NCI-H1694 (cell line): ENCODE measurements around the gene PPP6R3.
"Not testable (repeated sequence)": the region's sequence is repeated elsewhere in the genome, so short reads cannot be mapped to it uniquely, and the experiment has no call there.

Experiments used
- DNase-seq: peaks from one replicate; lab custom pipeline; 2025; lab: John Stamatoyannopoulos, UW

The PPP6R3 gene

DNA sequence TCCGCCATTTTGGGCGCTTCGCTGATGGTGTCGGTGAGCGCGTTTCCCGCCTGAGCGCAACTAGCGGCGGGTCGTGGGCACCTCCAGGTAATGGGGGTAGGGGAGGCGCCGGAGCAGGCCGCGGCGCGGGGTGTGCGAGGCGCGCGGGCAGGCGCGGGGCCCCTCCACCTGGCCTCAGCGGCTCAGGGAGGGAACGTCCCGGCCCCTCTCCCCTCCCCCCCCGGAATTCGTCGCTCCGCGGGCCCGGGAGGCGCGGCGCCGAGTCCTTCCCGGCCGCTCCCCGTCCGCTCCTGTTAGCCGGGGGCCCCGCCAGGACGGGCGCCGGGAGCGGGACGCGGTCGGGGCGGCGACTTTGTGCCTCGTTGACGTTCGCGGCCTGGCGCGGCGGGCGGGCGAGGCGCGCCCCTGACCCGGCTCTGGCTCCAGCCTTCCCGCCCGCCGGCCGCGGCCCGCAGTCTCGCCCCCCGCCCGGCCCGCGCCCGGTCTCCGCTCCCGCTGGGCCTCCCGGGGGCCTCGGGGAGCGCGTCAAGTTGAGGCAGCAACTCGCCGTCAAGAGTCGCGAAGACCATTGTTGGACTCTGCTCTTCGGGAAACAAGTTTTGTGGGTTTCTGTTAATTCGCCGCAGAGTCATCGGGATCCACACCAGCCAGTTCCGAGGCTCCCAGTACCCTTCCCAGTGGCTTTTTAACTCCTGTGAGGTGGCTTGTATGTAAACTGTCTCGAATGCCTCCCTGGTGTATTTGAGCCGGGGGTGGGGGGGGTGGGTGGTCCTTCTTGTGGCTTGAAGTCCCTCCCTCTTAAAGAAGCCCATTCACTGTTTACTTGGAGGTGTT, at the start of gene PPP6R3:
TSS of gene PPP6R3 (plus strand) at position 12 of the 834 bp plus-strand sequence. CDS start 76,913 bp downstream, outside the sequence.
- no peak for DNase-seq

- DNase-seq = no peak
Observed at GRCh38 chr11:68411501-68411991, 49.0 kb upstream of the PPP6R3 start.

DNA sequence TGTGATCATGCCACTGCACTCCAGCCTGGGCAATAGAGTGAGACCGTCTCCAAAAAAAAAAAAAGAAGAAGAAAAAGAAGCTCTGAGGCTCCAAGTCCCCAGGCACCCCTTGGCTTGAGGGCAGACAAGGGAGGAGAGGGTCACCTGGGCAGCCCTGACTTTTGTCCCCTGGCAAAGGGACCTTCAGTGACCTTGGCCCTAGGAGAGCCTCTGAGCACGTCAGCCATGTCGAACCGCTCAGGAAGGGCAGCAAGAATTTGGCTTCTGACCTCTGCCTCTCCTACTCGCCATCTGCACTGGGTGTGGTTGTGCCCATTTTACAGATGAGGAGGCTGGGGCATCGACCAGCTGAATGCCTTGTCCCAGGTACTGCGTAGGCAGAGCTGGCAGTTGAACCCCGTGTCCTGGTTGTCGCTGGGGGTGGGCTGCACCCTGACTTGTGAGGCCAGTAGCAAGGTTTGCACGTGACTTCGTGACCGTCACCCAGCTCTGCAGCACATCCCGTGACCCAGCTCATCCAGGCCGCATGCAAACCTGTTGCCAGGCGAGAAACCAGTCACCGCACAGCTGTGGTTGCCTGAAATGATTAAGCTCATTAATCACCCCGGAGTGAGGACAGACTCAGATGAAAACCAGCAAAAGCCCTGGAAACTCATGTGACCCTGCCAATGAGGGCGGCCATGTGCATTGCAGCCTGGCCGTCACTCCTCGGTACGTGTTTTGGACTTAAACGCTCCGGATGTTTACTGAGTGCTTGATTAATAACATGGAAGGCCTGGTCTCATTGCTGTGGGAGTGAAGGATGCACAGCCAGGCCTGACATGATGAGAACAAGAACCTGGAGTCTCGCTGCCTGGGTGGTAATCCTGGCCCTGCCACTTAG, 47.7 kb upstream of the PPP6R3 start:
- DNase-seq = no peak

GRCh38 chr11:68413591-68413999, 47.0 kb upstream of the PPP6R3 start:
- no peak for DNase-seq

DNA sequence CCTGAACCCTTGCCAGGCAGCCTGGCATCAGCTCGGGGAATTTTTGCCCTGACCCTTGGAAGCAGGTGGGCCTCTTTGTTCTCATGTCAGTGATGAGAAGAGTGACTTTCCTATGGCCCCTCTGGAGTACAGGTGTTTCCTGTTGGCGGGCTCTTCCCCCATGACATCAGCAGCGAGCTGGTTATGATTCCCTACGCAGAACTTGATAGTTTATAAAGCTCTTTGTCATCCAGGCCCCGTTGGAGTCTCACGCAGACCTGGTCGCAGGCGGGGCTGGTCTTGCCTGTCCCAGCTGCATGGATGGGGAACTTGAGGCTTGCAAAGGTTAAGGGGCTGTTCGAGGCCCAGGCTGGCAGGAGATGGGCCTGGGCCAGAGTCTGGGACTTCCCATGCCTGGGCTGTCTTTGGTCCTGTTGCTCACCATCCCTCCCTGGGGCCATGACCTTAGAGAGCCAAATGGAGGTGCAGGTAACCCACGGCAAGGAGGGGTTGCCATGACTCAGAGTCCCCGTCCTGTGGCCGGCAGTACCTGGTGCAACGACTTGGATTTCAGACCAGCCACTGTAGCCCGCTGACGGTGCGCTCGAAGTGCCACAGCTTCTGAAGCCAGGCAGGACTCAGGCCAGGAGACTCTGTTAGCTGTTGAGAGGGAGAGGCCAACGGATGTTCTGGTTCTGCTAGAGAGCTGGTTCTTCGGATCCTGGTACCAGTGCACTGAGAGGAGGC, 45.9 kb upstream of the PPP6R3 start:
- DNase-seq = no peak

GRCh38 chr11:68416070-68416578, 44.4 kb upstream of the PPP6R3 start:
- DNase-seq = no peak

DNA sequence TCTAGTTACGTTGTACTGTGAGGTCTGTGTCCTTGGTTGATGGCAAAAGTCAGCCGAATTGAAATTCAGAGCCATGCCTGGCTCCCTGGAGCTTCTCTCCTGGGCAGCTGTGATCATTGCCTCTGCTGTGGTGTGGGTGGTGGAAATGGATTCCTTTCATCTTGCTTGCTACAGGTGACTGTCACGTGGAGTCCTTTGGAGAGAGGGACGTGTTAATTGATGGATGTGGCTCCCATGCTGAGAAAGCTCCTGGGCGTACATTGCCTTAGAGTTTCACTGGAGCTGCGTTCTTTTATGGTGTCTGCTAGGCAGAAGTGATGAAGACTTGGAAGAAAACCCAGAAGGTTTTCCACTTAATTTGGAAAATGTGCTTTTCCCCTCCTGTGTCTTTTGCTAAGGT, 41.9 kb upstream of the PPP6R3 start:
- no peak for DNase-seq

DNA sequence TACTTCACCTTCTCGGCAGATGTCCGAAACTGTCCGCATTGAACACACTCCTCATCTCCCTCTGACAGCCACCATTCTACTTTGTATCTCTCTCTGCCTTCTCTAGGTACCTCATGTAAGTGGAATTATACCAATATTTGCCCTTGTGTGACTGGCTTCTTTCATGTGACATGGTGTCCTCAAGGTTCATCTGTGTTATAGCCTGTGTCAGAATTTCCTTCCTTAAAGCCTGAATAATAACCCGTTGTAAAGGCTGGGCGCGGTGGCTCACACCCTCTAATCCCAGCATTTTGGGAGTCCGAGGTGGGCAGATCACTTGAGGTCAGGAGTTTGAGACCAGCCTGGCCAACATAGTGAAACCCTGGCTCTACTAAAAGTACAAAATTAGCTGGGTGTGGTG, 40.4 kb upstream of the PPP6R3 start:
- DNase-seq = no peak

GRCh38 chr11:68423481-68423880, 37.1 kb upstream of the PPP6R3 start:
- DNase-seq = no peak

- no peak for DNase-seq
Observed at GRCh38 chr11:68424101-68424632, 36.4 kb upstream of the PPP6R3 start.

GRCh38 chr11:68424981-68425865, 35.3 kb upstream of the PPP6R3 start:
- no peak for DNase-seq

GRCh38 chr11:68425866-68426380, 34.6 kb upstream of the PPP6R3 start:
- DNase-seq = no peak

DNA sequence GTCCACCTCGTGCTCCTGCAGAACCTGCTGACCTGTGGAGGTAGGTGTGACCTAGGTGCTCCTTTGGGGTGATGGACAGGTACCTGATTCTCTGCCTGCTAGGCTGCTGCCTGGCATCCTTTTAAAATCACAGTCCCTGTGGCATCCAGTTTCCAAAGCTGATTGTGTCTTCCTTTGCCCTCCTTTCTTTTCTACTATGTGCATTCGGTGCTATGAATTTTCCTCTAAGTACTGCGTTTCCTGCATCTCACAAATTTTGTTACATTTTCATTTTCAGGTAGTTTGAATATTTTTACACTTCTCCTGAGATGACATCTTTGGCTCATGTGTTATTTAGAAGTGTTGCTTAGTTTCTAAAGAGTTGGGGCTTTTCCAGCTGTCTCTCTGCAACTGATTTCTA, 30.9 kb upstream of the PPP6R3 start:
- DNase-seq = no peak

- DNase-seq = no peak
Observed at GRCh38 chr11:68430384-68430783, 30.2 kb upstream of the PPP6R3 start.

GRCh38 chr11:68430801-68431200, 29.8 kb upstream of the PPP6R3 start:
- no peak for DNase-seq

DNA sequence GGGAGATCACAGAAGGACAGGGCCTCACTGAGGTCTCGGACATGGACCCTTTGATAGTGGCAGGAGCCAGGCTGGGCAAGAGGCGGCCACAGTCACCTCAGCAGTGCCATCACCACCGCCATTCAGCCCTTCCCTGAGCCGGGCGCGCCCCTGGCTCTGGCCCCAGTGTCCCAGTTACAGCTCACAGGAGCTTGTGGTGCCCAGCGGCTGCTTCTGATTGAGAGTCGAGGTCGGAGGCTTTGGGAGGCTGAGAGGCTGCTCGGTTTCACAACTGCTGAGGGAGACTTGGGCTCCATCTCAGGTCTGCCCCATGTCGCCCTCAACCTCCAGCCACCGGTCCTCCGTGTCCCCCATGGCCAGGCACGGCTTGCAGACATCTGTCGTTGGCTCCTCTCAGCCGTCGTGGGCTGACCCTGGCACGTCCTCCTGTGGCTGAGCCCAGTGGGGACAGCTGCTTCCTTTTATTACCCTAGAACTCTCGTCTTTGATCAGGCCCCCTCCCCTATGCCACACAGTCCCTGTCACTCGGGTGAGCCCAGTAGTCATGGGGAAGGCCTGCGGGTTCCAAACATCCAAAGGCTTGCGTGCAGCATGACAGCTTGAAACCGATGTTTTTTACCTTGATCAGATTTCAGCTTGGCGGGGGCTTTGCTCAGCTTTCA, 28.4 kb upstream of the PPP6R3 start:
- DNase-seq = no peak

GRCh38 chr11:68432874-68433273, 27.7 kb upstream of the PPP6R3 start:
- no peak for DNase-seq

DNA sequence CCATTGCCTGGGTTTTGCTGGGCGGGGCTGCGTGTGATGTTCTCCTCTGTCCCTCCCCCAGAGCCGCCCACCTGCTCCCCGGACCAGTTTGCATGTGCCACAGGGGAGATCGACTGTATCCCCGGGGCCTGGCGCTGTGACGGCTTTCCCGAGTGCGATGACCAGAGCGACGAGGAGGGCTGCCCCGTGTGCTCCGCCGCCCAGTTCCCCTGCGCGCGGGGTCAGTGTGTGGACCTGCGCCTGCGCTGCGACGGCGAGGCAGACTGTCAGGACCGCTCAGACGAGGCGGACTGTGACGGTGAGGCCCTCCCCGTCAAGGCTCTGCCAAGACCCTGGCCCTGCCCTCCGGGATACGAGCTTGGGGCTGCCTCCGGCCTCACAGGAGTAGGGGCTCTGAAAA, 27.0 kb upstream of the PPP6R3 start:
- DNase-seq = no peak

DNA sequence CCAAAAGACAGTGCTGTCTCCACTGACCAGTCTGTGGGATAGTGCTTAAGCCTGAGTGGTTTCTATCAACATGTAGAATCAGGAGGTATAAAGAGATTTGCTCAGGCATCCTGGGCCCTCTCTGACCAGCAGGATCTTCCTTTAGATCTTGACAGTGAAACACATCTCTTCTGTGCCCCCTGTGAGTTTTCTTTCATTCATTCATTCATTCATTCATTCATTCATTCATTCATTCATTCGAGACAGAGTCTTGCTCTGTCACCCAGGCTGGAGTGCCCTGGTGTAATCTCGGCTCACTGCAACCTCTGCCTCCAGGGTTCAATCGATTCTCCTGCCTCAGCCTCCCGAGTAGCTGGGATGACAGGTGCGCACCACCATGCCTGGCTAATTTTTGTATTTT, 26.4 kb upstream of the PPP6R3 start:
- DNase-seq = not testable (repeated sequence)
